Astrocyte (in vitro differentiated cells and primary cell): ENCODE results near the gene ZDHHC14.

Source experiments
- EZH2 ChIP-seq: IDR thresholded peaks from 2 replicates; pipeline ENCODE4 v1.6.1; 2012; ENCODE audit warnings: mild to moderate bottlenecking, low read length, inconsistent platforms; ENCODE audit not compliant: insufficient read depth
- TF ChIP-seq, protein P1 (sequence below): IDR thresholded peaks from 2 replicates; pipeline ENCODE4 v1.5.1; 2011; ENCODE audit warnings: low read depth, mild to moderate bottlenecking, inconsistent platforms, low read length, moderate library complexity; ENCODE audit not compliant: insufficient read depth

DNA sequence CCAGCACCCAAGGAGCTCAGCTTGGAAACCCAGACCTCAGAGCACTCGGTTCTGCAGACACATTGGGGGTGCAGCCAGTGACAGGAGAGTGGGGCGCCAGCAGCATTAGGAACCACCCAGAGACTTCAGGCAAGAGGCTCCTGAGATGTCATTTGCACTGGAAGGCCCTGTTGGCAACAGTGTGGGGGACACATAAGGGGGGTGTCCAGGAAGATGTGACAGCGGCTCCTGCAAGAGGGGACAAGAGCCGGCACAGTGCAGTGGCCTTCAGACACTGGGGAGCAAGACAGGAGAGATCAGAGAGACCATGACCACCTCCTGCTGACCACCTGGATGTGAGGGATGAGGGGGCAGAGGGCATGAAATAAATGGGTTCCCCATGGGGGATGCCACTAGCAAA, 235.0 kb downstream of the ZDHHC14 start:
- TF ChIP-seq, protein P1, sequence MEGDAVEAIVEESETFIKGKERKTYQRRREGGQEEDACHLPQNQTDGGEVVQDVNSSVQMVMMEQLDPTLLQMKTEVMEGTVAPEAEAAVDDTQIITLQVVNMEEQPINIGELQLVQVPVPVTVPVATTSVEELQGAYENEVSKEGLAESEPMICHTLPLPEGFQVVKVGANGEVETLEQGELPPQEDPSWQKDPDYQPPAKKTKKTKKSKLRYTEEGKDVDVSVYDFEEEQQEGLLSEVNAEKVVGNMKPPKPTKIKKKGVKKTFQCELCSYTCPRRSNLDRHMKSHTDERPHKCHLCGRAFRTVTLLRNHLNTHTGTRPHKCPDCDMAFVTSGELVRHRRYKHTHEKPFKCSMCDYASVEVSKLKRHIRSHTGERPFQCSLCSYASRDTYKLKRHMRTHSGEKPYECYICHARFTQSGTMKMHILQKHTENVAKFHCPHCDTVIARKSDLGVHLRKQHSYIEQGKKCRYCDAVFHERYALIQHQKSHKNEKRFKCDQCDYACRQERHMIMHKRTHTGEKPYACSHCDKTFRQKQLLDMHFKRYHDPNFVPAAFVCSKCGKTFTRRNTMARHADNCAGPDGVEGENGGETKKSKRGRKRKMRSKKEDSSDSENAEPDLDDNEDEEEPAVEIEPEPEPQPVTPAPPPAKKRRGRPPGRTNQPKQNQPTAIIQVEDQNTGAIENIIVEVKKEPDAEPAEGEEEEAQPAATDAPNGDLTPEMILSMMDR, result no peak
- no peak for TF ChIP-seq EZH2
